ENCODE results near the gene CDKAL1. TPM values are rescaled to one million over a fixed set of nuclear protein-coding genes. Genes with fewer than 3 reads are reported as not detected.

Gene CDKAL1
- total RNA-seq, 1 donor from 2014 or later, result 11.3 TPM

GRCh38 chr6:20626165-20626564 is 91.9 kb downstream of the CDKAL1 start:
- Histone ChIP-seq H3K9me3 (no peaks in the 10 kb centered on the region), H3K27ac (no peak overlapping the region), H3K4me1 (peaks cover 25% of the 10 kb centered on the region), H3K4me3 (no peak overlapping the region), H3K27me3 (no peaks in the 10 kb centered on the region), H3K36me3 (no peaks in the 10 kb centered on the region)
- intact Hi-C loops (cut with DNase I), result no loop called here
- TF ChIP-seq POLR2A (IDR thresholded peaks at IDR 0.05) (no peak), POLR2AphosphoS5 (IDR thresholded peaks at IDR 0.05; ENCODE audit: insufficient read depth in 1 of 2, low read depth in 1 of 2) (no peak), CTCF (IDR thresholded peaks at IDR 0.05) (no peak)
- no peak for DNase-seq (ENCODE audit: extremely low spot score in 2 of 2)

- H3K27ac ChIP-seq, result no peak overlapping the region
- no peaks in the 10 kb centered on the region for H3K9me3 ChIP-seq
- TF ChIP-seq POLR2A (IDR thresholded peaks at IDR 0.05), result no peak
- TF ChIP-seq POLR2AphosphoS5 (IDR thresholded peaks at IDR 0.05; ENCODE audit: insufficient read depth in 1 of 2, low read depth in 1 of 2), result no peak
- TF ChIP-seq CTCF (IDR thresholded peaks at IDR 0.05), result no peak
- intact Hi-C loops (cut with DNase I), result no loop called here
- H3K4me1 ChIP-seq, result peaks cover 25% of the 10 kb centered on the region
- no peak overlapping the region for H3K4me3 ChIP-seq
- H3K27me3 ChIP-seq, result no peaks in the 10 kb centered on the region
- no peak for DNase-seq (ENCODE audit: extremely low spot score in 2 of 2)
- H3K36me3 ChIP-seq, result no peaks in the 10 kb centered on the region
These were observed 95.3 kb downstream of the CDKAL1 start for GRCh38 chr6:20629509-20629908.

GRCh38 chr6:20630136-20630535 is 95.9 kb downstream of the CDKAL1 start:
- DNase-seq (ENCODE audit: extremely low spot score in 2 of 2), result no peak
- Histone ChIP-seq H3K27me3 (no peaks in the 10 kb centered on the region), H3K4me1 (peaks cover 25% of the 10 kb centered on the region), H3K9me3 (no peaks in the 10 kb centered on the region), H3K36me3 (no peaks in the 10 kb centered on the region), H3K4me3 (no peak overlapping the region), H3K27ac (no peak overlapping the region)
- intact Hi-C loops (cut with DNase I), result no loop called here
- TF ChIP-seq POLR2AphosphoS5 (IDR thresholded peaks at IDR 0.05; ENCODE audit: insufficient read depth in 1 of 2, low read depth in 1 of 2) (no peak), POLR2A (IDR thresholded peaks at IDR 0.05) (no peak), CTCF (IDR thresholded peaks at IDR 0.05) (no peak)

- H3K4me3 ChIP-seq, result no peak overlapping the region
- DNase-seq (ENCODE audit: extremely low spot score in 2 of 2), result no peak
- TF ChIP-seq CTCF (IDR thresholded peaks at IDR 0.05) (no peak), POLR2A (IDR thresholded peaks at IDR 0.05) (no peak), POLR2AphosphoS5 (IDR thresholded peaks at IDR 0.05; ENCODE audit: insufficient read depth in 1 of 2, low read depth in 1 of 2) (peak in 1 of 2 donors; percentile 51)
- no peaks in the 10 kb centered on the region for H3K27me3 ChIP-seq
- H3K4me1 ChIP-seq, result peaks cover 25% of the 10 kb centered on the region
- H3K27ac ChIP-seq, result no peak overlapping the region
- no peaks in the 10 kb centered on the region for H3K36me3 ChIP-seq
- no peaks in the 10 kb centered on the region for H3K9me3 ChIP-seq
- intact Hi-C loops (cut with DNase I), result no loop called here
These were observed 96.6 kb downstream of the CDKAL1 start for GRCh38 chr6:20630617-20631548.

- H3K9me3 ChIP-seq, result no peaks in the 10 kb centered on the region
- H3K27me3 ChIP-seq, result no peaks in the 10 kb centered on the region
- H3K36me3 ChIP-seq, result no peaks in the 10 kb centered on the region
- no peak overlapping the region for H3K4me3 ChIP-seq
- intact Hi-C loops (cut with DNase I), result no loop called here
- no peak for TF ChIP-seq POLR2AphosphoS5 (IDR thresholded peaks at IDR 0.05; ENCODE audit: insufficient read depth in 1 of 2, low read depth in 1 of 2)
- no peak for TF ChIP-seq POLR2A (IDR thresholded peaks at IDR 0.05)
- no peak for TF ChIP-seq CTCF (IDR thresholded peaks at IDR 0.05)
- H3K27ac ChIP-seq, result no peak overlapping the region
- DNase-seq (ENCODE audit: extremely low spot score in 2 of 2), result no peak
- peaks cover 25% of the 10 kb centered on the region for H3K4me1 ChIP-seq
These were observed 97.3 kb downstream of the CDKAL1 start for GRCh38 chr6:20631549-20631924.

Data from vagina (tissue), 2 donors.